ENCODE results near the gene UGT3A2. TPM values are rescaled to one million over a fixed set of nuclear protein-coding genes. Genes with fewer than 3 reads are reported as not detected.

The UGT3A2 gene
- total and polyA plus RNA-seq, 7 donors, result 0.07 to 0.68 TPM; not detected in 5

- Histone ChIP-seq H3K27me3 (peaks cover 0 to 10% (median 0%) of the 10 kb centered on the region in 3 donors), H3K4me1 (no peaks in the 10 kb centered on the region), H3K27ac (no peak overlapping the region), H3K9me3 (no peaks in the 10 kb centered on the region), H3K4me3 (no peak overlapping the region), H3K36me3 (no peaks in the 10 kb centered on the region)
- intact Hi-C loops (cut with DNase I), result no loop called here
- WGBS, 2 donors, result 18 to 43% methylated on average over 9 of the region's 9 CpGs
- TF ChIP-seq EP300 (IDR thresholded peaks at IDR 0.05) (no peak), POLR2A (IDR thresholded peaks at IDR 0.05) (no peak), POLR2AphosphoS5 (IDR thresholded peaks at IDR 0.05) (no peak), CTCF (IDR thresholded peaks at IDR 0.05) (no peak)
- DNase-seq, result no peak
Observed at GRCh38 chr5:36070687-36071571, 4.2 kb upstream of the UGT3A2 start.

GRCh38 chr5:36068751-36069281 lies 2.1 kb upstream of the UGT3A2 start:
- WGBS, 2 donors, result 92 to 94% methylated on average over 5 of the region's 5 CpGs
- no peaks in the 10 kb centered on the region for H3K4me1 ChIP-seq
- no peaks in the 10 kb centered on the region for H3K36me3 ChIP-seq
- no peak overlapping the region for H3K27ac ChIP-seq
- no peaks in the 10 kb centered on the region for H3K9me3 ChIP-seq
- peaks cover 0 to 10% (median 0%) of the 10 kb centered on the region in 3 donors for H3K27me3 ChIP-seq
- DNase-seq, result no peak
- TF ChIP-seq POLR2A (IDR thresholded peaks at IDR 0.05) (no peak), EP300 (IDR thresholded peaks at IDR 0.05) (no peak), POLR2AphosphoS5 (IDR thresholded peaks at IDR 0.05) (no peak), CTCF (IDR thresholded peaks at IDR 0.05) (no peak)
- H3K4me3 ChIP-seq, result no peak overlapping the region
- intact Hi-C loops (cut with DNase I), result no loop called here

- Histone ChIP-seq H3K27me3 (peaks cover 0 to 10% (median 0%) of the 10 kb centered on the region in 3 donors), H3K36me3 (no peaks in the 10 kb centered on the region), H3K4me1 (no peaks in the 10 kb centered on the region), H3K4me3 (no peak overlapping the region), H3K27ac (no peak overlapping the region), H3K9me3 (no peaks in the 10 kb centered on the region)
- WGBS, 2 donors, result 33 to 34% methylated on average over 13 of the region's 13 CpGs
- TF ChIP-seq POLR2A (IDR thresholded peaks at IDR 0.05) (no peak), CTCF (IDR thresholded peaks at IDR 0.05) (no peak), POLR2AphosphoS5 (IDR thresholded peaks at IDR 0.05) (no peak), EP300 (IDR thresholded peaks at IDR 0.05) (no peak)
- DNase-seq, result no peak
- intact Hi-C loops (cut with DNase I), result no loop called here
Observed at GRCh38 chr5:36066001-36066539, 612 bp downstream of the UGT3A2 start.

DNA sequence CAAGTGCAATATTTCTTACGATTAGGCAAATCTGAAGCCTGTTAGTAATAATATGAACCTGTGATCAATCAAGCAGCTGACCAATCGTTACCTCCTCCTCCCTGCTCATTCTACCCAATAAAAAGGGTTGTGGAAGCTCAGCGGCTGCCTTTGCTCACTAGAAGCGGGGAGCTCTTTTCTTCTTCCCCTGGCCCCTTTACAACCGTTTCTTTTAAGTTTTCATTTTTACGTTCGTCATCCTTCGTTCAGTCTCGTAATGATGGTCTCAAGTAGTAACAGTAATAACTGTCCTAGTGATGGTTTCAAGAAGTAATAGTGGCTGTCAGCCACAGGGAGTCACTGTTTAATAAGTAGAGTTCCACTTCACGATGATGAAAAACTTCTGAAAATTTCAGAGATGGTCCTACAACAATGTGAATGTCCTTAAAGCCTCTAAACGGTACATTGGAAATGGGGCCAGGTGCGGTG lies 6.2 kb downstream of the UGT3A2 start:
- H3K36me3 ChIP-seq, result no peaks in the 10 kb centered on the region
- H3K27ac ChIP-seq, result no peak overlapping the region
- H3K9me3 ChIP-seq, result no peaks in the 10 kb centered on the region
- no peak for DNase-seq
- H3K4me1 ChIP-seq, result no peaks in the 10 kb centered on the region
- no peaks in the 10 kb centered on the region for H3K27me3 ChIP-seq
- no peak overlapping the region for H3K4me3 ChIP-seq
- 43 to 62% methylated on average over 12 of the region's 12 CpGs for WGBS, 2 donors
- intact Hi-C loops (cut with DNase I), result no loop called here
- TF ChIP-seq POLR2AphosphoS5 (IDR thresholded peaks at IDR 0.05), result no peak
- TF ChIP-seq EP300 (IDR thresholded peaks at IDR 0.05), result no peak
- no peak for TF ChIP-seq POLR2A (IDR thresholded peaks at IDR 0.05)
- TF ChIP-seq CTCF (IDR thresholded peaks at IDR 0.05), result no peak

Measured in sigmoid colon (tissue), 7 donors.